ENCODE results near the gene YIPF2. TPM values are rescaled to one million over a fixed set of nuclear protein-coding genes. Genes with fewer than 3 reads are reported as not detected.

The YIPF2 gene
- total RNA-seq, 5 donors from 2014 or later (not counting 1 experiment from before 2014, with no cell fraction given), result 21.2 to 34.3 (median 31.5) TPM

- H3K4me1 Mint-ChIP-seq, result no peaks in the 10 kb centered on the region
- Histone ChIP-seq H3K4me3 (ENCODE audit: control insufficient read depth in 1 of 2, extremely low read depth in 1 of 2, low read length in 1 of 2) (no peak overlapping the region), H3K9me3 (no peaks in the 10 kb centered on the region), H3K36me3 (ENCODE audit: control insufficient read depth in 2 of 2, extremely low read depth in 1 of 2, insufficient read depth in 1 of 2, low read length in 1 of 2) (peaks cover 10 to 32% of the 10 kb centered on the region in 2 donors), H3K27me3 (replicated peaks in 1 of 2; ENCODE audit: control insufficient read depth in 2 of 2, extremely low read depth in 1 of 2, insufficient read depth in 2 of 2, low read length in 1 of 2) (no peaks in the 10 kb centered on the region), H3K27ac (ENCODE audit: low read length) (no peak overlapping the region), H3K4me1 (ENCODE audit: control insufficient read depth in 1 of 2, extremely low read depth in 1 of 2, insufficient read depth in 2 of 2, low read length in 2 of 2) (no peaks in the 10 kb centered on the region)
- H3K36me3 Mint-ChIP-seq, result peaks cover 4% of the 10 kb centered on the region
- POLR2A ChIA-PET, result interaction anchor here in 1 of 2 donors (0.5 kb wide), 1 partner anchor 701 kb away, joined by 5 read pairs; no protein-coding TSS in a partner anchor
- WGBS (ENCODE audit: insufficient coverage), result 96% methylated on average over 13 of the region's 19 CpGs
- no peaks in the 10 kb centered on the region for H3K27me3 Mint-ChIP-seq
- H3K9me3 Mint-ChIP-seq, result no peaks in the 10 kb centered on the region
- no peak overlapping the region for H3K4me3 Mint-ChIP-seq
- no peak overlapping the region for H3K27ac Mint-ChIP-seq
- CTCF ChIA-PET, result no interaction called here
- ATAC-seq (replicated peaks in 1 of 4) (peak in 1 of 4 experiments; percentile 6), DNase-seq (no peak)
Observed at GRCh38 chr19:10915130-10916091, 13.0 kb downstream of the YIPF2 start.

- 96% methylated on average over 17 of the region's 24 CpGs for WGBS (ENCODE audit: insufficient coverage)
- Histone ChIP-seq H3K27ac (ENCODE audit: low read length) (no peak overlapping the region), H3K9me3 (no peaks in the 10 kb centered on the region), H3K4me1 (ENCODE audit: control insufficient read depth in 1 of 2, extremely low read depth in 1 of 2, insufficient read depth in 2 of 2, low read length in 2 of 2) (no peaks in the 10 kb centered on the region), H3K4me3 (ENCODE audit: control insufficient read depth in 1 of 2, extremely low read depth in 1 of 2, low read length in 1 of 2) (no peak overlapping the region), H3K27me3 (replicated peaks in 1 of 2; ENCODE audit: control insufficient read depth in 2 of 2, extremely low read depth in 1 of 2, insufficient read depth in 2 of 2, low read length in 1 of 2) (no peaks in the 10 kb centered on the region), H3K36me3 (ENCODE audit: control insufficient read depth in 2 of 2, extremely low read depth in 1 of 2, insufficient read depth in 1 of 2, low read length in 1 of 2) (peaks cover 4 to 27% of the 10 kb centered on the region in 2 donors)
- POLR2A ChIA-PET, result no interaction called here
- Mint-ChIP-seq H3K27ac (no peak overlapping the region), H3K4me1 (no peaks in the 10 kb centered on the region), H3K36me3 (peaks cover 9% of the 10 kb centered on the region), H3K9me3 (no peaks in the 10 kb centered on the region), H3K4me3 (no peak overlapping the region), H3K27me3 (no peaks in the 10 kb centered on the region)
- ATAC-seq (replicated peaks in 1 of 4) (no peak), DNase-seq (no peak)
- CTCF ChIA-PET, result interaction anchor here in 1 of 2 donors (0.7 kb wide), 1 partner anchor 1824 kb away, joined by 3 read pairs; no protein-coding TSS in a partner anchor
Observed at GRCh38 chr19:10913716-10914340, 14.6 kb downstream of the YIPF2 start.

GRCh38 chr19:10912619-10913018 lies 15.8 kb downstream of the YIPF2 start:
- Mint-ChIP-seq H3K27ac (no peak overlapping the region), H3K4me3 (no peak overlapping the region), H3K36me3 (peaks cover 10% of the 10 kb centered on the region), H3K9me3 (no peaks in the 10 kb centered on the region), H3K27me3 (no peaks in the 10 kb centered on the region), H3K4me1 (no peaks in the 10 kb centered on the region)
- DNase-seq, result no peak
- Histone ChIP-seq H3K4me1 (ENCODE audit: control insufficient read depth in 1 of 2, extremely low read depth in 1 of 2, insufficient read depth in 2 of 2, low read length in 2 of 2) (no peaks in the 10 kb centered on the region), H3K4me3 (ENCODE audit: control insufficient read depth in 1 of 2, extremely low read depth in 1 of 2, low read length in 1 of 2) (no peak overlapping the region), H3K27ac (ENCODE audit: low read length) (no peak overlapping the region), H3K36me3 (ENCODE audit: control insufficient read depth in 2 of 2, extremely low read depth in 1 of 2, insufficient read depth in 1 of 2, low read length in 1 of 2) (peaks cover 9 to 39% of the 10 kb centered on the region in 2 donors), H3K9me3 (no peaks in the 10 kb centered on the region), H3K27me3 (replicated peaks in 1 of 2; ENCODE audit: control insufficient read depth in 2 of 2, extremely low read depth in 1 of 2, insufficient read depth in 2 of 2, low read length in 1 of 2) (no peaks in the 10 kb centered on the region)
- no peak for ATAC-seq (replicated peaks in 1 of 4)
- ChIA-PET CTCF (interaction anchor here in 1 of 2 donors (0.6 kb wide), 1 partner anchor 218 kb away, joined by 4 read pairs; no protein-coding TSS in a partner anchor), POLR2A (no interaction called here)
- WGBS (ENCODE audit: insufficient coverage), result 94% methylated on average over 18 of the region's 18 CpGs

- Mint-ChIP-seq H3K27ac (no peak overlapping the region), H3K27me3 (no peaks in the 10 kb centered on the region), H3K4me1 (no peaks in the 10 kb centered on the region), H3K36me3 (peaks cover 10% of the 10 kb centered on the region), H3K4me3 (no peak overlapping the region), H3K9me3 (no peaks in the 10 kb centered on the region)
- Histone ChIP-seq H3K27me3 (replicated peaks in 1 of 2; ENCODE audit: control insufficient read depth in 2 of 2, extremely low read depth in 1 of 2, insufficient read depth in 2 of 2, low read length in 1 of 2) (no peaks in the 10 kb centered on the region), H3K36me3 (ENCODE audit: control insufficient read depth in 2 of 2, extremely low read depth in 1 of 2, insufficient read depth in 1 of 2, low read length in 1 of 2) (peaks cover 12 to 44% of the 10 kb centered on the region in 2 donors), H3K27ac (ENCODE audit: low read length) (no peak overlapping the region), H3K4me3 (ENCODE audit: control insufficient read depth in 1 of 2, extremely low read depth in 1 of 2, low read length in 1 of 2) (no peak overlapping the region), H3K9me3 (no peaks in the 10 kb centered on the region), H3K4me1 (ENCODE audit: control insufficient read depth in 1 of 2, extremely low read depth in 1 of 2, insufficient read depth in 2 of 2, low read length in 2 of 2) (no peaks in the 10 kb centered on the region)
- ChIA-PET CTCF (interaction anchor here in 1 of 2 donors (0.6 kb wide), 1 partner anchor 263 kb away, joined by 6 read pairs; no protein-coding TSS in a partner anchor), POLR2A (no interaction called here)
- WGBS (ENCODE audit: insufficient coverage), result 92% methylated on average over 30 of the region's 31 CpGs
- no peak for ATAC-seq (replicated peaks in 1 of 4)
- DNase-seq, result no peak
Observed at GRCh38 chr19:10911579-10912363, 16.7 kb downstream of the YIPF2 start.

- Histone ChIP-seq H3K27ac (ENCODE audit: low read length) (no peak overlapping the region), H3K4me3 (ENCODE audit: control insufficient read depth in 1 of 2, extremely low read depth in 1 of 2, low read length in 1 of 2) (no peak overlapping the region), H3K9me3 (no peaks in the 10 kb centered on the region), H3K36me3 (ENCODE audit: control insufficient read depth in 2 of 2, extremely low read depth in 1 of 2, insufficient read depth in 1 of 2, low read length in 1 of 2) (peaks cover 12 to 37% of the 10 kb centered on the region in 2 donors), H3K27me3 (replicated peaks in 1 of 2; ENCODE audit: control insufficient read depth in 2 of 2, extremely low read depth in 1 of 2, insufficient read depth in 2 of 2, low read length in 1 of 2) (no peaks in the 10 kb centered on the region), H3K4me1 (ENCODE audit: control insufficient read depth in 1 of 2, extremely low read depth in 1 of 2, insufficient read depth in 2 of 2, low read length in 2 of 2) (no peaks in the 10 kb centered on the region)
- ChIA-PET POLR2A (no interaction called here), CTCF (no interaction called here)
- no peak overlapping the region for H3K4me3 Mint-ChIP-seq
- H3K27me3 Mint-ChIP-seq, result no peaks in the 10 kb centered on the region
- peaks cover 10% of the 10 kb centered on the region for H3K36me3 Mint-ChIP-seq
- ATAC-seq (replicated peaks in 1 of 4) (no peak), DNase-seq (no peak)
- H3K9me3 Mint-ChIP-seq, result no peaks in the 10 kb centered on the region
- 97% methylated on average over 16 of the region's 17 CpGs for WGBS (ENCODE audit: insufficient coverage)
- no peak overlapping the region for H3K27ac Mint-ChIP-seq
- no peaks in the 10 kb centered on the region for H3K4me1 Mint-ChIP-seq
Observed at GRCh38 chr19:10908380-10908960, 20.0 kb downstream of the YIPF2 start.

GRCh38 chr19:10907925-10908324 lies 20.5 kb downstream of the YIPF2 start:
- no peak overlapping the region for H3K27ac ChIP-seq (ENCODE audit: low read length)
- H3K36me3 Mint-ChIP-seq, result peaks cover 13% of the 10 kb centered on the region
- no peaks in the 10 kb centered on the region for H3K4me1 Mint-ChIP-seq
- WGBS (ENCODE audit: insufficient coverage), result 97% methylated on average over 12 of the region's 14 CpGs
- H3K36me3 ChIP-seq (ENCODE audit: control insufficient read depth in 2 of 2, extremely low read depth in 1 of 2, insufficient read depth in 1 of 2, low read length in 1 of 2), result peaks cover 12 to 37% of the 10 kb centered on the region in 2 donors
- no peak overlapping the region for H3K4me3 Mint-ChIP-seq
- H3K27me3 ChIP-seq (replicated peaks in 1 of 2; ENCODE audit: control insufficient read depth in 2 of 2, extremely low read depth in 1 of 2, insufficient read depth in 2 of 2, low read length in 1 of 2), result no peaks in the 10 kb centered on the region
- ATAC-seq (replicated peaks in 1 of 4), result no peak
- H3K9me3 Mint-ChIP-seq, result peaks cover 2 to 3% (median 3%) of the 10 kb centered on the region in 3 donors
- no peak for DNase-seq
- no peak overlapping the region for H3K4me3 ChIP-seq (ENCODE audit: control insufficient read depth in 1 of 2, extremely low read depth in 1 of 2, low read length in 1 of 2)
- H3K27me3 Mint-ChIP-seq, result no peaks in the 10 kb centered on the region
- ChIA-PET POLR2A (no interaction called here), CTCF (no interaction called here)
- no peaks in the 10 kb centered on the region for H3K9me3 ChIP-seq
- H3K4me1 ChIP-seq (ENCODE audit: control insufficient read depth in 1 of 2, extremely low read depth in 1 of 2, insufficient read depth in 2 of 2, low read length in 2 of 2), result no peaks in the 10 kb centered on the region
- no peak overlapping the region for H3K27ac Mint-ChIP-seq

Data from T-cell (primary cell).